HL-60 (cell line): ENCODE results near the gene EPS8L3.

Source experiments
- DNase-seq, 2 experiments: peaks; one replicate each; pipeline ENCODE4 v3.0.0-alpha.2; 2010 to 2020; ENCODE audit warnings: low read depth in 1 of 2, low spot score in 1 of 2
- H3K27ac ChIP-seq: fragments of 250-450 bp; sonication (Bioruptor Pico); replicated peaks from 2 replicates; pipeline ENCODE4 v1.5.1; 2020; ENCODE audit warnings: mild to moderate bottlenecking, moderate library complexity
- H3K27me3 ChIP-seq: fragments of 250-450 bp; sonication (Bioruptor Pico); 2 replicates; pipeline ENCODE4 v1.5.1; 2021; ENCODE audit warnings: mild to moderate bottlenecking, moderate library complexity; ENCODE audit not compliant: insufficient read depth, poor library complexity, severe bottlenecking
- H3K4me3 ChIP-seq: replicated peaks from 2 replicates; pipeline ENCODE4 v1.5.1; 2011; ENCODE audit warnings: mild to moderate bottlenecking, control low read depth, low read length; ENCODE audit not compliant: insufficient read depth
- GABPA ChIP-seq: IDR thresholded peaks from 2 replicates; pipeline ENCODE4 v1.6.1; 2012; ENCODE audit warnings: low read depth
- POLR2AphosphoS5 ChIP-seq: IDR thresholded peaks from 2 replicates; pipeline ENCODE4 v1.6.1; 2012; ENCODE audit warnings: low read depth
- SPI1 ChIP-seq: IDR thresholded peaks from 2 replicates; pipeline ENCODE4 v1.6.1; 2012; ENCODE audit warnings: low read depth, mild to moderate bottlenecking, borderline replicate concordance
- TF ChIP-seq, protein P1 (sequence below): IDR thresholded peaks from 2 replicates; pipeline ENCODE4 v1.6.1; 2012; ENCODE audit warnings: low read depth; ENCODE audit not compliant: insufficient replicate concordance
- TF ChIP-seq, protein P2 (sequence below): IDR thresholded peaks from one replicate; pipeline ENCODE4 v1.5.1; 2011; ENCODE audit warnings: low read length, control low read depth, inconsistent platforms; ENCODE audit not compliant: insufficient read depth

The EPS8L3 gene

DNA sequence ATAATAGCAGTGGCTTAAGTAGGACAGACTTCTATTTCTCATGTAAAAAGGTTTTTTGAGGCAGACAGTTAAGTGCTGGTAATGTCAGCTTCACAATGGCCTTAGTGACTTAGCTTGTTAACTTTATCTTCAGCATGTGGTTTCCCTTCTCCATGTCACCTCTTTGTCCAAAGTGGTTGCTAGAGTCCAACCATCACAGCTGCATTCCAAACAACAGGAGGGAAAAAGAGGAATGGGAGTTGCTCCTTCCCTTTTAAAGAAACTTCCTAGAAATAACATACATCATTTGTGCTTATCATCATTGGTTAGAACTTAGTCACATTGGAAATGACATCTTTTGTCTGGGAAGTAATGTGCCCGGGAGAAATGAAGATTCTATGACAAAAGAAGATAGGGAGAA lies 41.8 kb downstream of the EPS8L3 start:
- Histone ChIP-seq H3K27ac (no peak overlapping the region), H3K4me3 (no peak overlapping the region), H3K27me3 (no peaks in the 10 kb centered on the region)
- no peak for TF ChIP-seq GABPA
- TF ChIP-seq SPI1, result no peak
- TF ChIP-seq, protein P1, sequence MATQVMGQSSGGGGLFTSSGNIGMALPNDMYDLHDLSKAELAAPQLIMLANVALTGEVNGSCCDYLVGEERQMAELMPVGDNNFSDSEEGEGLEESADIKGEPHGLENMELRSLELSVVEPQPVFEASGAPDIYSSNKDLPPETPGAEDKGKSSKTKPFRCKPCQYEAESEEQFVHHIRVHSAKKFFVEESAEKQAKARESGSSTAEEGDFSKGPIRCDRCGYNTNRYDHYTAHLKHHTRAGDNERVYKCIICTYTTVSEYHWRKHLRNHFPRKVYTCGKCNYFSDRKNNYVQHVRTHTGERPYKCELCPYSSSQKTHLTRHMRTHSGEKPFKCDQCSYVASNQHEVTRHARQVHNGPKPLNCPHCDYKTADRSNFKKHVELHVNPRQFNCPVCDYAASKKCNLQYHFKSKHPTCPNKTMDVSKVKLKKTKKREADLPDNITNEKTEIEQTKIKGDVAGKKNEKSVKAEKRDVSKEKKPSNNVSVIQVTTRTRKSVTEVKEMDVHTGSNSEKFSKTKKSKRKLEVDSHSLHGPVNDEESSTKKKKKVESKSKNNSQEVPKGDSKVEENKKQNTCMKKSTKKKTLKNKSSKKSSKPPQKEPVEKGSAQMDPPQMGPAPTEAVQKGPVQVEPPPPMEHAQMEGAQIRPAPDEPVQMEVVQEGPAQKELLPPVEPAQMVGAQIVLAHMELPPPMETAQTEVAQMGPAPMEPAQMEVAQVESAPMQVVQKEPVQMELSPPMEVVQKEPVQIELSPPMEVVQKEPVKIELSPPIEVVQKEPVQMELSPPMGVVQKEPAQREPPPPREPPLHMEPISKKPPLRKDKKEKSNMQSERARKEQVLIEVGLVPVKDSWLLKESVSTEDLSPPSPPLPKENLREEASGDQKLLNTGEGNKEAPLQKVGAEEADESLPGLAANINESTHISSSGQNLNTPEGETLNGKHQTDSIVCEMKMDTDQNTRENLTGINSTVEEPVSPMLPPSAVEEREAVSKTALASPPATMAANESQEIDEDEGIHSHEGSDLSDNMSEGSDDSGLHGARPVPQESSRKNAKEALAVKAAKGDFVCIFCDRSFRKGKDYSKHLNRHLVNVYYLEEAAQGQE, result no peak
- TF ChIP-seq, protein P2, sequence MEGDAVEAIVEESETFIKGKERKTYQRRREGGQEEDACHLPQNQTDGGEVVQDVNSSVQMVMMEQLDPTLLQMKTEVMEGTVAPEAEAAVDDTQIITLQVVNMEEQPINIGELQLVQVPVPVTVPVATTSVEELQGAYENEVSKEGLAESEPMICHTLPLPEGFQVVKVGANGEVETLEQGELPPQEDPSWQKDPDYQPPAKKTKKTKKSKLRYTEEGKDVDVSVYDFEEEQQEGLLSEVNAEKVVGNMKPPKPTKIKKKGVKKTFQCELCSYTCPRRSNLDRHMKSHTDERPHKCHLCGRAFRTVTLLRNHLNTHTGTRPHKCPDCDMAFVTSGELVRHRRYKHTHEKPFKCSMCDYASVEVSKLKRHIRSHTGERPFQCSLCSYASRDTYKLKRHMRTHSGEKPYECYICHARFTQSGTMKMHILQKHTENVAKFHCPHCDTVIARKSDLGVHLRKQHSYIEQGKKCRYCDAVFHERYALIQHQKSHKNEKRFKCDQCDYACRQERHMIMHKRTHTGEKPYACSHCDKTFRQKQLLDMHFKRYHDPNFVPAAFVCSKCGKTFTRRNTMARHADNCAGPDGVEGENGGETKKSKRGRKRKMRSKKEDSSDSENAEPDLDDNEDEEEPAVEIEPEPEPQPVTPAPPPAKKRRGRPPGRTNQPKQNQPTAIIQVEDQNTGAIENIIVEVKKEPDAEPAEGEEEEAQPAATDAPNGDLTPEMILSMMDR, result no peak
- DNase-seq, result no peak

DNA sequence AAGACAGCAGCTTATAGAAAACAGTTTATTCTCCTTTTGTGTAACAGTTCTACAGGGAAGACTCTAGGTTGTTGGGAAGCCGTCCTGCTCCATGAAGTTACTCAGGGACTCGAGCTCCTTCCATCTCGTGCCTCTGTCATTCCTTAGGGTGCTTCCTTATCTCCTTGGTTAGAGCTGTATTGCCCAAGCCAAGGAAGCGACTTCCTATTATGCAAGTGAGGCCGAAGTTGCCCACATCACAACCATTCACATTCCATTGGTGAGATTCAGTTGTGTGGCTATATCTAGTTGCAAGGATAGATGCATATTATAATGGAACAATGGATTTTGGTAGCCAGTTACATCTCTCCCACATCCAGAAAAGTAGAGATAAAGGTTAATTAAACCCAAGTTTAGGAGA lies 42.7 kb downstream of the EPS8L3 start:
- Histone ChIP-seq H3K27ac (no peak overlapping the region), H3K4me3 (no peak overlapping the region), H3K27me3 (no peaks in the 10 kb centered on the region)
- peak in 1 of 2 experiments; percentile 70 for DNase-seq
- TF ChIP-seq GABPA, result no peak
- TF ChIP-seq, protein P2, result no peak
- no peak for TF ChIP-seq POLR2AphosphoS5
- TF ChIP-seq, protein P1, result no peak
- no peak for TF ChIP-seq SPI1

DNA sequence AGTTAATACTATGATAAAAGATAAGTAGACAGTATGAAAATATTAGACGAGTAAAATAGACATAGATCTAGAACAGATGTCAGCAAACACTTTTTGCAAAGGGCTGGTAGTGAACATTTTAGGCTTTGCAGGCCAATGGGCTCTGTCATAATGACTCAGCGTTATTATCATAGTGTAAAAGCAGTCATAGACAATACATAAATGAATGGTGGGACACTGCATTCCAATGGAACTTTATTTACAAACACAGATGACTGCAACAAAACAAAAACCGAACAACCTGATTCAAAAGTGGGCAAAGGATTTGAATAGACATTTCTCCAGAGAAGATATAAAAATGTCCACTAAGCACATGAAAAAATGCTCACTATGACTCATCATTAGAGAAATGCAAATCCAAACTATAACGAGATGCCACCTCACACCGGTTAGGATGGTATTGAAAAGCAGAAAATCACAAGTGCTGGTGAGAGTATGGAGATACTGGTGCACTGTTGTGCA lies 44.3 kb downstream of the EPS8L3 start:
- no peak overlapping the region for H3K27ac ChIP-seq
- TF ChIP-seq SPI1 (no peak), POLR2AphosphoS5 (no peak), GABPA (no peak)
- TF ChIP-seq, protein P1, result no peak
- TF ChIP-seq, protein P2, result no peak
- H3K4me3 ChIP-seq, result no peak overlapping the region
- DNase-seq, result no peak
- no peaks in the 10 kb centered on the region for H3K27me3 ChIP-seq
